IPS-15b (cell line): ENCODE data around the gene SHC2.

Experiments used
- H3K27me3 ChIP-seq: one replicate; pipeline ENCODE4 v1.6.1; 2013; ENCODE audit warnings: low read length; ENCODE audit not compliant: control insufficient read depth, insufficient read depth
- H3K36me3 ChIP-seq: one replicate; pipeline ENCODE4 v1.6.1; 2013; ENCODE audit warnings: low read length; ENCODE audit not compliant: control insufficient read depth, insufficient read depth
- H3K4me1 ChIP-seq: one replicate; pipeline ENCODE4 v1.6.1; 2013; ENCODE audit warnings: mild to moderate bottlenecking, low read length; ENCODE audit not compliant: control insufficient read depth, insufficient read depth
- H3K4me3 ChIP-seq: one replicate; pipeline ENCODE4 v1.5.1; 2013; ENCODE audit warnings: low read depth, low read length
- H3K9ac ChIP-seq: one replicate; pipeline ENCODE4 v1.6.1; 2013; ENCODE audit warnings: low read depth, mild to moderate bottlenecking, low read length
- H3K9me3 ChIP-seq: one replicate; pipeline ENCODE4 v1.6.1; 2013; ENCODE audit warnings: mild to moderate bottlenecking, low read length; ENCODE audit not compliant: control insufficient read depth, insufficient read depth

The SHC2 gene

GRCh38 chr19:475360-475759 is 14.5 kb upstream of the SHC2 start:
- no peaks in the 10 kb centered on the region for H3K36me3 ChIP-seq
- H3K9me3 ChIP-seq, result no peaks in the 10 kb centered on the region
- no peaks in the 10 kb centered on the region for H3K27me3 ChIP-seq
- no peak overlapping the region for H3K9ac ChIP-seq
- no peak overlapping the region for H3K4me3 ChIP-seq
- H3K4me1 ChIP-seq, result no peaks in the 10 kb centered on the region

GRCh38 chr19:474126-475078 is 13.6 kb upstream of the SHC2 start:
- no peaks in the 10 kb centered on the region for H3K27me3 ChIP-seq
- no peak overlapping the region for H3K9ac ChIP-seq
- no peaks in the 10 kb centered on the region for H3K36me3 ChIP-seq
- no peak overlapping the region for H3K4me3 ChIP-seq
- H3K9me3 ChIP-seq, result no peaks in the 10 kb centered on the region
- no peaks in the 10 kb centered on the region for H3K4me1 ChIP-seq

GRCh38 chr19:472005-472858 is 11.4 kb upstream of the SHC2 start:
- no peaks in the 10 kb centered on the region for H3K9me3 ChIP-seq
- H3K4me1 ChIP-seq, result no peaks in the 10 kb centered on the region

DNA sequence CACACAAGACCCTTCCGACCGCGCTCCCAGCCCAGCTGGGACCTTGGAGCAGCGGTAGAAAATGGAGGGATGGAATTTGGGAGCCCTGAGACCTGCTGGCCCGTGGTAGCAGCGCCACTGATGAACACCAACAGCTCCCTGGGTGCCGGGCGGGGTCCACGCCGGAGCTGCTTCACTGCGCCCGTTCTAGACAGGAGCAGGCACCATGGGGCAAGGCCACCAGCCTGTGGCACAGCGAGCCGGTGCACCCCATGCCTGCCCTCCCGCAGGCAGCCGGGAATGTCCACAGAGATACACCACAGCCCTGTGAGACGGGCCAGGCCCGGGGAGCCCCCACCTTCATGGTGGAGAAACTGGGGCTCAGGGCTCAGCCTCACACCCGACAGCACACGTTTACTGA is 9.9 kb upstream of the SHC2 start:
- Histone ChIP-seq H3K9ac (no peak overlapping the region), H3K36me3 (no peaks in the 10 kb centered on the region), H3K9me3 (no peaks in the 10 kb centered on the region), H3K4me1 (no peaks in the 10 kb centered on the region), H3K27me3 (no peaks in the 10 kb centered on the region), H3K4me3 (no peak overlapping the region)

More at GRCh38 chr19:472005-472858, 11.4 kb upstream of the SHC2 start:
- Histone ChIP-seq H3K4me3 (no peak overlapping the region), H3K9ac (no peak overlapping the region), H3K27me3 (no peaks in the 10 kb centered on the region), H3K36me3 (no peaks in the 10 kb centered on the region)

- Histone ChIP-seq H3K4me1 (no peaks in the 10 kb centered on the region), H3K9ac (no peak overlapping the region), H3K4me3 (no peak overlapping the region), H3K9me3 (no peaks in the 10 kb centered on the region), H3K36me3 (no peaks in the 10 kb centered on the region), H3K27me3 (no peaks in the 10 kb centered on the region)
Measured at GRCh38 chr19:469833-470232, 9.0 kb upstream of the SHC2 start.

DNA sequence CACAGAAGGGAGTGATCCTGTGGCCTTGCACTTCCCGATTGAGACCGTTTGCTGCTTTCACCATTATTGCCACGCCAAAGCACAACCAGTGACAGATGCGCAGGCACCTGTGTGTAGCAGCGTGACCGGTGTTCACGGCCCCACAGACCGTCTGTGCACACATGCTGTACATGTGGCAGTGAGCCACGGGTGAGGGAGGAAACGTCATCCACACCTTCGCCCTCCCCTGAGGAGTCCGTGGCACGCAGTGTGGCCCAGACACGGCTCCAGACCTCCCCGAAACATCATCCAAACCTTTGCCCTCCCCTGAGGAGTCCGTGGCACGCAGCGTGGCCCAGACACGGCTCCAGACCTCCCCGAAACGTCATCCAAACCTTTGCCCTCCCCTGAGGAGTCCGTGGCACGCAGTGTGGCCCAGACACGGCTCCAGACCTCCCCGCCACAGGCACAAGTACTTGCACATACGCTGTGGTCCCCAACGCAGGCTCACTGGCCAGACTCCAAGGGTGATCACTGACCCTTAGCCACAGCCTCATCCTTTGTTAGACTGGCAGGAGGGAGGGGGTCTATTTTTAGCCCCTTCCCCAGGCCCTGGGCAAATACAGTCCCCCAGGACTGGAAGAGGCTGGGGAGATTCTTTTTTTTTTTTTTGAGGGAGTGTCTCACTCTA is 7.9 kb upstream of the SHC2 start:
- no peaks in the 10 kb centered on the region for H3K36me3 ChIP-seq
- H3K9me3 ChIP-seq, result no peaks in the 10 kb centered on the region
- no peak overlapping the region for H3K4me3 ChIP-seq
- H3K27me3 ChIP-seq, result no peaks in the 10 kb centered on the region
- H3K4me1 ChIP-seq, result no peaks in the 10 kb centered on the region
- H3K9ac ChIP-seq, result no peak overlapping the region

- H3K36me3 ChIP-seq, result no peaks in the 10 kb centered on the region
- H3K9ac ChIP-seq, result no peak overlapping the region
Measured at GRCh38 chr19:467554-467953, 6.7 kb upstream of the SHC2 start.

DNA sequence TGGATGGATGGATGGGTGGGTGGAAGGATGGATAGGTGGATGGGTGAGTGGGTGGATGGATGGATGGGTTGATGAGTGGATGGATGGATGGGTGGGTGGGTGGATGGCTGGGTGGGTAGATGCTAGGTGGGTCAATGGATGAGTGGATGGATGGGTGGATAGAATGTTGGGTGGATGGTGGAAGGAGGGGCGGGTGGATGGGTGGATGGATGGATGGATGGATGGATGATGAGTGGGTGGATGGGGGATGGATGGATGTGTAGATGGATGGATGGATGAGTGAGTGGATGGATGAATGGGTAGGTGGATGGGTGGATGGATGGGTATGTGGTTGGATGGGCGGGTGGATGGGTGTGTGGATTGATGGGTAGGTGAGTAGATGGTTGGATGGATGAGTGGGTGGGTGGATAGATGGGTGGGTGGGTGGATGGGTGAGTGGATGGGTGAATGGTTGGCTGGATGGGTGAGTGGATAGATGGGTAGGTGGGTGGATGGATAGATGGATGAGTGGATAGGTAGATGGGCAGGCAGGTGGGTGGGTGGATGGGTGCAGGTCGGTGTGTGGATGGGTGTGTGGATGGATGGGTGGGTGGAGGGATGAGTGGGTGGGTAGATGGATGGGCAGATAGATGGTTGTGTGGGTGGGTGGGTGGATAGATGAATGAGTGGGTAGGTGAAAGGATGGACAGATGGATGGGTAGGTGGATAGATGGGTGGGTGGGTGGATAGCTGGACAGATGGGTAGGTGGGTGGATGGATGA is 4.4 kb upstream of the SHC2 start:
- H3K9me3 ChIP-seq, result no peaks in the 10 kb centered on the region
- H3K9ac ChIP-seq, result no peak overlapping the region
- peaks cover 6% of the 10 kb centered on the region for H3K27me3 ChIP-seq
- no peaks in the 10 kb centered on the region for H3K36me3 ChIP-seq
- no peaks in the 10 kb centered on the region for H3K4me1 ChIP-seq
- no peak overlapping the region for H3K4me3 ChIP-seq

More at GRCh38 chr19:467554-467953, 6.7 kb upstream of the SHC2 start:
- no peaks in the 10 kb centered on the region for H3K4me1 ChIP-seq
- H3K4me3 ChIP-seq, result no peak overlapping the region
- no peaks in the 10 kb centered on the region for H3K9me3 ChIP-seq
- peaks cover under 1% of the 10 kb centered on the region for H3K27me3 ChIP-seq

GRCh38 chr19:464208-464545 is 3.3 kb upstream of the SHC2 start:
- Histone ChIP-seq H3K4me3 (no peak overlapping the region), H3K36me3 (no peaks in the 10 kb centered on the region), H3K9ac (no peak overlapping the region), H3K4me1 (peaks cover 3% of the 10 kb centered on the region), H3K27me3 (peaks cover 6% of the 10 kb centered on the region), H3K9me3 (no peaks in the 10 kb centered on the region)

- Histone ChIP-seq H3K9me3 (no peaks in the 10 kb centered on the region), H3K36me3 (no peaks in the 10 kb centered on the region), H3K27me3 (peaks cover 6% of the 10 kb centered on the region), H3K4me1 (peaks cover 3% of the 10 kb centered on the region), H3K4me3 (no peak overlapping the region), H3K9ac (no peak overlapping the region)
Measured at GRCh38 chr19:463483-464207, 2.8 kb upstream of the SHC2 start.
